GM23248 (cell line): ENCODE measurements around the gene ABCG8. TPM values are rescaled to one million over a fixed set of nuclear protein-coding genes. Genes with fewer than 3 reads are reported as not detected.

Experiments
- DNase-seq: peaks from one replicate; pipeline ENCODE4 v3.0.0-alpha.2; 2015
- H2AFZ ChIP-seq: fragments of 200-600 bp; sonication (generic); 2 replicates; pipeline ENCODE4 v1.6.1; 2016; ENCODE audit warnings: antibody characterized with exemption
- H3F3A ChIP-seq: fragments of 200-600 bp; sonication (generic); 2 replicates; pipeline ENCODE4 v1.6.1; 2016; ENCODE audit warnings: mild to moderate bottlenecking, antibody characterized with exemption, mixed run types; ENCODE audit not compliant: insufficient read depth
- H3K27ac ChIP-seq: fragments of 200-600 bp; sonication (generic); 2 replicates; pipeline ENCODE4 v1.5.1; 2016; ENCODE audit warnings: mild to moderate bottlenecking
- H3K27me3 ChIP-seq: fragments of 200-600 bp; sonication (generic); replicated peaks from 2 replicates; pipeline ENCODE4 v1.6.1; 2016; ENCODE audit warnings: mild to moderate bottlenecking; ENCODE audit not compliant: insufficient read depth
- H3K36me3 ChIP-seq: fragments of 200-600 bp; sonication (generic); 2 replicates; pipeline ENCODE4 v1.6.1; 2016; ENCODE audit warnings: low read depth, mild to moderate bottlenecking
- H3K4me1 ChIP-seq: fragments of 200-600 bp; sonication (generic); 2 replicates; pipeline ENCODE4 v1.6.1; 2016; ENCODE audit warnings: mild to moderate bottlenecking; ENCODE audit not compliant: insufficient read depth
- H3K4me2 ChIP-seq: fragments of 200-600 bp; sonication (generic); one replicate; pipeline ENCODE4 v1.6.1; 2016; ENCODE audit warnings: mild to moderate bottlenecking; ENCODE audit not compliant: unreplicated experiment
- H3K4me3 ChIP-seq: fragments of 200-600 bp; sonication (generic); 2 replicates; pipeline ENCODE4 v1.5.1; 2016; ENCODE audit warnings: mild to moderate bottlenecking
- H3K79me2 ChIP-seq: fragments of 200-600 bp; sonication (generic); 2 replicates; pipeline ENCODE4 v1.6.1; 2016; ENCODE audit warnings: mild to moderate bottlenecking; ENCODE audit not compliant: insufficient read depth
- H3K9ac ChIP-seq: fragments of 200-600 bp; sonication (generic); 2 replicates; pipeline ENCODE4 v1.6.1; 2016; ENCODE audit warnings: mild to moderate bottlenecking
- H3K9me2 ChIP-seq: fragments of 200-600 bp; sonication (generic); 2 replicates; pipeline ENCODE4 v1.6.1; 2016; ENCODE audit warnings: mixed run types, mild to moderate bottlenecking, moderate library complexity; ENCODE audit not compliant: insufficient read depth
- H3K9me3 ChIP-seq: fragments of 200-600 bp; sonication (generic); one replicate; pipeline ENCODE4 v1.6.1; 2017; ENCODE audit warnings: low read depth
- H4K20me1 ChIP-seq: fragments of 200-600 bp; sonication (generic); 2 replicates; pipeline ENCODE4 v1.6.0; 2016; ENCODE audit not compliant: insufficient read depth
- EZH2 ChIP-seq: fragments of 200-600 bp; sonication (generic); IDR thresholded peaks from 2 replicates; pipeline ENCODE4 v1.6.1; 2018; ENCODE audit warnings: antibody characterized with exemption, mild to moderate bottlenecking; ENCODE audit not compliant: insufficient read depth, poor library complexity, severe bottlenecking
- EZH2phosphoT487 ChIP-seq: fragments of 200-600 bp; sonication (generic); IDR thresholded peaks from 2 replicates; pipeline ENCODE4 v1.6.1; 2018; ENCODE audit warnings: antibody characterized with exemption, moderate library complexity, mild to moderate bottlenecking, low read depth; ENCODE audit not compliant: insufficient read depth
- WGBS, 2 experiments: methylation state at CpG; one replicate each; pipeline ENCODE4 v1.1.6; 2015 to 2017; ENCODE audit warnings: low lambda C conversion rate in 2 of 2, low coverage in 1 of 2; ENCODE audit errors: missing lambda C conversion rate in 2 of 2; 5-methylcytosine and 5-hydroxymethylcytosine counted together
- in situ Hi-C: fragments of 300-500 bp; cut with MboI; formaldehyde crosslinking; loops from 2 replicates; pipeline ENCODE4 v1.15.0; 2020
- polyA plus RNA-seq: library from polyadenylated mRNA; unstranded; fragments of >200 nt; fragmentation: Nextera tagmentation; extraction: Ambion mirVana; gene quantifications from 2 replicates; pipeline ENCODE4 v1.2.1, GENCODE V29; 2016
- total RNA-seq: library from RNA; depleted of rRNA; stranded (reverse); fragments of >200 nt; shearing (Covaris generic); gene quantifications from 2 replicates; pipeline ENCODE4 v1.2.3, GENCODE V29; 2014

Gene ABCG8
- total and polyA plus RNA-seq, 2 experiments from 2014 or later = 0.04 TPM; not detected in 1

DNA sequence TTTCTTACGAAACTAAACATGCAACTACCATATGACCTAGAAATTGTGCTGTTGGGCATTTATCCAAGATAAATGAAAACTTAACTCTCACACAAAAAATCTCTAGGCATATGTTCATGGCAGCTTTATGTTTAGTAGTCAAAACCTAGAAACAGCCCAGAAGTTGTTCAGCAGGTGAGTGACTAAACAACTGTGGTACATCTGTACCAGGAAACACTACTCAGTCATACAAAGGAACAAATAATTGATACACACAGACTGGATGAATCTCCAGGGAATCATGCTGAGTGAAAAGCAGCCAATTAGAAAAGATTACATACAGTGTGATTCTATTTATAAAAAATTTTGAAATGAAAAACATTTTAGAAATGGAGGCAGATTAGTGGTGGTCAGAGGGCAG is 35.7 kb upstream of the ABCG8 start:
- H3F3A ChIP-seq = no peaks in the 10 kb centered on the region
- H2AFZ ChIP-seq = no peak overlapping the region
- no peaks in the 10 kb centered on the region for H3K9me3 ChIP-seq
- H3K27ac ChIP-seq = no peak overlapping the region
- H4K20me1 ChIP-seq = no peaks in the 10 kb centered on the region
- no peak for DNase-seq
- no peaks in the 10 kb centered on the region for H3K4me1 ChIP-seq
- WGBS, 2 experiments = 90 to 96% methylated on average over 1 of the region's 1 CpG
- TF ChIP-seq EZH2 = no peak
- no peak for TF ChIP-seq EZH2phosphoT487
- H3K4me3 ChIP-seq = no peak overlapping the region
- H3K4me2 ChIP-seq = no peak overlapping the region
- no peak overlapping the region for H3K9ac ChIP-seq
- no peaks in the 10 kb centered on the region for H3K79me2 ChIP-seq
- in situ Hi-C loops = no loop called here
- no peaks in the 10 kb centered on the region for H3K9me2 ChIP-seq
- no peaks in the 10 kb centered on the region for H3K27me3 ChIP-seq
- no peaks in the 10 kb centered on the region for H3K36me3 ChIP-seq

DNA sequence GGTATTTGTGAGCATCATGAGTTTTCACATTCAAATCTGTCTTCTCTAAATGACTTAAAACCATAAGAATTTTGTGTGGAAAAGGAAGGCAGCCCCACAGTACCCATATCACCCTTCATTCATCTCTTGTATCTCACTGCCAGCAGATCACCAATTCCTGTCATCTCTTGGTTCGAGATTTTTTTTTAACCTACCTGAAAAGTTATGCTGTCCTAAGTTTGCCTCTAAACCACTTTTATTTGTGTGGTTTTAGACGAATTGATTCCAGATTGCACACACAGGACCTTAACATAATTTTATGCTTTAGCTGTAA is 32.1 kb upstream of the ABCG8 start:
- DNase-seq = no peak
- Histone ChIP-seq H3K27ac (no peak overlapping the region), H3K4me2 (no peak overlapping the region), H2AFZ (no peak overlapping the region), H3F3A (no peaks in the 10 kb centered on the region), H3K4me1 (no peaks in the 10 kb centered on the region), H3K79me2 (no peaks in the 10 kb centered on the region), H3K9me2 (no peaks in the 10 kb centered on the region), H3K9ac (no peak overlapping the region), H3K9me3 (no peaks in the 10 kb centered on the region), H3K27me3 (no peaks in the 10 kb centered on the region), H3K4me3 (no peak overlapping the region), H4K20me1 (no peaks in the 10 kb centered on the region), H3K36me3 (no peaks in the 10 kb centered on the region)
- 88 to 89% methylated on average over 2 of the region's 2 CpGs for WGBS, 2 experiments
- TF ChIP-seq EZH2 (no peak), EZH2phosphoT487 (no peak)
- in situ Hi-C loops = no loop called here

DNA sequence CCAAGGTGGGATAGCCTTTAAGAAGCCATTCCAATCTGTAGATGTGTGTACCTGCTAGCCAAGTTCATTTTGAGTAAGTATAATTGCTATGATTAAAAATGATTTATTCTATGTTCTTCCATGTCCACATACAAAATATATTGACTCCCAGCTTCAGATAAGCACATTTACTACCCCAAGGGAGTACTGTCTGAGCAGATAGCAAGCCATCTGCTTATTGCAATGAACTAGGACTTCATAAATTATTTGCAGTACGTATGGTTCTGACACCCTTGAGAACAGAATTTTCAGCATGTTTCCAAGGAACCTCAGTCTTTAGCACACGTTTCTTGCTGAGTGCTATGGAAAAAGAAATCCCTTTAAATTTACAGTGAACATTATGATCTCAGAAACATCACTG is 28.3 kb upstream of the ABCG8 start:
- TF ChIP-seq EZH2 = no peak
- TF ChIP-seq EZH2phosphoT487 = no peak
- Histone ChIP-seq H3K4me2 (no peak overlapping the region), H3K27me3 (no peaks in the 10 kb centered on the region), H3K9me2 (no peaks in the 10 kb centered on the region), H3K27ac (no peak overlapping the region), H3K9me3 (no peaks in the 10 kb centered on the region), H4K20me1 (no peaks in the 10 kb centered on the region), H3K9ac (no peak overlapping the region), H2AFZ (no peak overlapping the region), H3F3A (no peaks in the 10 kb centered on the region), H3K4me3 (no peak overlapping the region), H3K4me1 (no peaks in the 10 kb centered on the region), H3K79me2 (no peaks in the 10 kb centered on the region), H3K36me3 (no peaks in the 10 kb centered on the region)
- DNase-seq = no peak
- in situ Hi-C loops = no loop called here
- WGBS, 2 experiments = 49 to 52% methylated on average over 2 of the region's 2 CpGs

DNA sequence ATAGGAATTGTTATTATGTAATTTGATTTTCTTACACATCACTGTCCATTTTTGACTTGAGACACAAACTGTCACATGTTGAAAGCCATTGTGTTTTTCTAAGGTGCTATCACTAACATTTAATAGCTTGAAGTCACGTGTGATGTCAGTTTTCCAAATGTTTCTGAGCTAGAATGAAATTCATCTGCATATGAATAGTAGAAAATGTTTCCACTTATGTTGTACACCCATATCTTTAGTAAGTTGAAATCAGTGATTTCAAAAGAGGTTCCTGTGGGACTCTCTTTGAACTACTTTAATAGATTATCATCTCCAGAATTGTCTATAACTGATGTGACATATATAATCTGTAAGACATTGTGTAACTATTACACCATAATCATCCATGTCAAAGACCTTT is 27.9 kb upstream of the ABCG8 start:
- 58 to 71% methylated on average over 1 of the region's 1 CpG for WGBS, 2 experiments
- no peaks in the 10 kb centered on the region for H3F3A ChIP-seq
- no peak for TF ChIP-seq EZH2
- no peak for TF ChIP-seq EZH2phosphoT487
- no peak overlapping the region for H3K4me3 ChIP-seq
- no peaks in the 10 kb centered on the region for H3K9me2 ChIP-seq
- no peaks in the 10 kb centered on the region for H4K20me1 ChIP-seq
- H2AFZ ChIP-seq = no peak overlapping the region
- no peak overlapping the region for H3K27ac ChIP-seq
- no peaks in the 10 kb centered on the region for H3K36me3 ChIP-seq
- no peaks in the 10 kb centered on the region for H3K9me3 ChIP-seq
- no peaks in the 10 kb centered on the region for H3K4me1 ChIP-seq
- H3K9ac ChIP-seq = no peak overlapping the region
- H3K27me3 ChIP-seq = no peaks in the 10 kb centered on the region
- DNase-seq = no peak
- H3K4me2 ChIP-seq = no peak overlapping the region
- in situ Hi-C loops = no loop called here
- no peaks in the 10 kb centered on the region for H3K79me2 ChIP-seq

DNA sequence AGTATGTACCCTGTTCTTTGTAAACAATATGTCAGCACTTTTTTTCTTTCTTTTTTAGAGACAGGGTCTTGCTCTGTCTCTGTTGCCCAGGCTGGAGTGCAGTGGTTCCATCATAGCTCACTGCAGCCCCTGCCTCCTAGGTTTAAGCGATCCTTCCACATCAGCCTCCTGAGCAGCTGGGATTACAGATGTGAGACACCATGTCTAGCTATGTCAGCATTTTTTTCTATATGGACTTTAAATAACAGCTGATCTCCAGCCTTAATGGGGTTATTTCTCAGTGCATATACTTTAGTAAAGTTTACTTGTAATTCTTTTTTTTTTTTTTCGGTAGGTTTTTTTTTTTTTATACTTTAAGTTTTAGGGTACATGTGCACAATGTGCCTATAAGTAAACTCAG is 26.8 kb upstream of the ABCG8 start:
- no peak overlapping the region for H3K4me3 ChIP-seq
- WGBS, 2 experiments = 72 to 74% methylated on average over 2 of the region's 2 CpGs
- in situ Hi-C loops = no loop called here

More for the DNA sequence above, 26.8 kb upstream of the ABCG8 start:
- Histone ChIP-seq H3K79me2 (no peaks in the 10 kb centered on the region), H3K27me3 (no peaks in the 10 kb centered on the region), H3K27ac (no peak overlapping the region), H3K4me1 (no peaks in the 10 kb centered on the region), H2AFZ (no peak overlapping the region), H3K4me2 (no peak overlapping the region), H3K9me3 (no peaks in the 10 kb centered on the region), H3K9me2 (no peaks in the 10 kb centered on the region), H3K9ac (no peak overlapping the region), H4K20me1 (no peaks in the 10 kb centered on the region), H3F3A (no peaks in the 10 kb centered on the region), H3K36me3 (no peaks in the 10 kb centered on the region)
- TF ChIP-seq EZH2phosphoT487 = no peak
- no peak for TF ChIP-seq EZH2
- no peak for DNase-seq
